Stimulated activated naive CD4-positive, alpha-beta T cell (primary cell): ENCODE measurements around the gene TRAPPC3L.
A peak's percentile ranks its signal among the peaks of the same experiment; 100 is the strongest.

Experiments
- DNase-seq, 6 experiments: peaks; one replicate each; lab custom pipeline; 2025; lab: John Stamatoyannopoulos, UW

The TRAPPC3L gene

DNA sequence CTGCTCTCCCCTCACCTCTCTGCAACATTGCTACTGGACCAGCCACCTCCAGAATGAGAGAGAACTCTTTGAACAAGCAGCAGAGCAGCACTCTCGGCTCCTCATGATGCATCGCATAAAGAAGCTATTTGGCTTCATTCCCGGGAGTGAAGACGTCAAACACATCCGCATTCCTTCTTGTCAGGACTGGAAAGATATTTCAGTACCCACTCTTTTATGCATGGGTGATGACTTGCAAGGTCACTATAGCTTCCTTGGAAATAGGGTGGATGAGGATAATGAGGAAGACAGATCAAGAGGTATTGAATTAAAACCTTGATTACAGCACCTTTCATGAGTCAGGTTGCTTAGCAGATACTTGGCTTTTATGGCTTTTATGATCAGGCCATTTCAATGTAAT is 12.4 kb upstream of the TRAPPC3L start:
- no peak for DNase-seq

DNA sequence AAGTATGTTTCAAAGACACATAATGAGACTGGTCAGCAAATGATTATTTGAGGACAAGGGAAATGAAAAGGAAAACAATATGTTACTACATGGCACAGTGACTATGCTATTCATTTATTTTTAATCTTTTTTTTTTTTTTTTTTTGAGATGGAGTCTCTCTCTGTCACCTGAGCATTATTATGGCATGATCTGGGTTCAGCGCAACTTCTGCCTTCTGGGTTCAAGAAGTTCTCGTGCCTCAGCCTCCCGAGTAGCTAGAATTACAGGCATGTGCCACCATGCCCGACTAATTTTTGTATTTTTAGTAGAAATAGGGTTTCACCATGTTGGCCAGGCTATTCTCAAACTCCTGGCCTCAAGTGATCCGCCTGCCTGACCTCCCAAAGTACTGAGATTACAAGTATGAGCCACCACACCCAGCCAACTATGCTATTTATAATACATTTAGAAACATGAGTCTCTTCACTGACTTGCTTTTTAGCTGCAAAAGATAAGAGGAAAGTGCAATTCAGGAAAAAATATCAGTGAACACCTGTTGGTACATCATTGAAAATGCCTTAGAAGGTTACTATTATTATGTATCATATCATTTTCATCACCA is 11.4 kb upstream of the TRAPPC3L start:
- no peak for DNase-seq

GRCh38 chr6:116556065-116556464 is 10.6 kb upstream of the TRAPPC3L start:
- DNase-seq: no peak

- no peak for DNase-seq
Observed at GRCh38 chr6:116553451-116553850, 8.0 kb upstream of the TRAPPC3L start, which contains the start of gene CALHM4. Gene CALHM4 (plus strand): TSS chr6:116553751. CDS start chr6:116553794, 43 bp downstream.

GRCh38 chr6:116550796-116551195 is 5.3 kb upstream of the TRAPPC3L start:
- no peak for DNase-seq

GRCh38 chr6:116547358-116547757 is 1.9 kb upstream of the TRAPPC3L start:
- DNase-seq: no peak

- DNase-seq: no peak
Observed at GRCh38 chr6:116543149-116543548, 2.3 kb downstream of the TRAPPC3L start.

- DNase-seq: no peak
Observed at GRCh38 chr6:116542426-116542825, 3.1 kb downstream of the TRAPPC3L start.

- peak in 3 of 6 experiments; percentile 6 to 57 (median 46) for DNase-seq
Observed at GRCh38 chr6:116536216-116536621, 9.3 kb downstream of the TRAPPC3L start.

GRCh38 chr6:116535109-116535508 is 10.4 kb downstream of the TRAPPC3L start:
- no peak for DNase-seq

GRCh38 chr6:116533233-116533957 is 12.1 kb downstream of the TRAPPC3L start:
- DNase-seq: no peak

GRCh38 chr6:116531675-116532570 is 13.6 kb downstream of the TRAPPC3L start:
- peak; percentile 12 to 72 (median 44) for DNase-seq

- DNase-seq: no peak
Observed at GRCh38 chr6:116530436-116530835, 15.0 kb downstream of the TRAPPC3L start.

DNA sequence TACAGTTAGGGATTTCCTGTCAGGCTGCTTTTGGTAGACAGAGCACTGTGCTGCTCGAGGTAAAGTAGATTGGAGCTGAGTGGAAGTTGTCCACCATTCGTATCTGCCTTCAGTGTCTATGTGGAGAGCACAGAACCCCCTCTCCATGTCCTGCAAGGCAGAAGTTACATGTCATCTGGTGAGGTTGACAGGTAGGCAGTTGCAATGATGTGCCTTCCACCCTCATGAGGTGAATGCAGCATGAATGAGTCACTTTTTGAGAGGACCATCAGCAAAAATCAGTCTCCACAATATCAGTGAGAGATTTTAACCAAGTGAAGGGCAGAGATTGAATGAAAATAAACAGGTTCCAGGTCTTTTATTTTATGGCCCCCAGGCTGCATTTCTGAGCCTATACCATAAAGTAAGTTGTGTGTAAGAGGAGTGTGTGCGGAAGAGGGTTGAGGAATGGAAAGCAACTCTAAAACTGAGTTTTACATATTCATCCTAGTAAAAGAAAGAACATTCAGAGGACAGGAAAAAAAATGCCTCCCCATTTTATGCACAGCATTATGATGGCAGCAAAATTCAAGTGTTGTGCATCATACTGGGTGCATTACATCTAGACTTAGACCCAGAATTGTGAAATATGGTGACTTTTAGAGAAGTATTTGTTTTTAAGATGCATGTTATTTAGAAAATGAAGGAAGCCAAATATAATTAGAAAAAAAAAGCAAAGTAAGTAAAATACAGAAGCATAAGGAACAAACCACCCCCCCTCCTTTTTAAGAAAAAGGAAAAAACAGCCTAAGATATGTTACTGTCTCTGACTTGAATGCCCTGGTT is 15.8 kb downstream of the TRAPPC3L start:
- DNase-seq: no peak

DNA sequence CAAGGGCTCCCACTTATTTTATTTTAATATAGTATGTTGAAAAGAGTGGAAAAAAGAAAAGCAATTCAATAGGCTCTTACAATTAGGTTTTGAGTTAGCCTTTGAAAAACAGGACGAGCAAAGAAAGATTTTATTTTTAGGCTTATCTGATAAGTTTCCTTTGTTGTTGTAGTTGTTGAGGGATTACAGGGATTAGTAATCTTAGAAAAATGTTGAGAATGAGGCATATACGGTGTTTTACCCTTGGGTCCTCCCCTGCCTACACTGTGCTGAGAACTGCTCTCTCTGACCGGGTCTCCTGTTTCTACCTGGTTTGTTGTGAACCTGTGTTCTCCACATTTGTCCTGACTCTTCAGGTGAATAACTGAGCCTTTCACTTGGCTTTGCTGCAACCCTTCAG is 16.7 kb downstream of the TRAPPC3L start:
- no peak for DNase-seq

DNA sequence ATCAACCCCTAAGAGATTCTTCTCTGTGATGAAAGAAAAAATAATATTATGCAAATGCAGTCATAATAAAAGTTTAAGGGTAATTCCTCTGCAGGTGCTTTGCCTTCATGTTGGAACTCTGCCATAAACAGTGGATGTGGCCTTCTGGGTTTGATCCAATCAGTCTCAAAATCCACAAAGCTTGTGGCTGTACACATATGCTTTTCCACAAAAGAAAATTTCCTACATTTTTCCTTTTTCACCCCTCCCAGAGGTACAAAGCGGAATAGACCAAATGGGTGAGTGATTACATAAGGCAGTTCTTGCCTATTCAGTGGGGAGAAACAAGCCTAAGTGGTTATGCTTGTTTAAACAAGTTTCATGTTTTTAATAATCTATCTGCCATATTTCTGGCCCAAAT is 17.4 kb downstream of the TRAPPC3L start:
- DNase-seq: no peak

DNA sequence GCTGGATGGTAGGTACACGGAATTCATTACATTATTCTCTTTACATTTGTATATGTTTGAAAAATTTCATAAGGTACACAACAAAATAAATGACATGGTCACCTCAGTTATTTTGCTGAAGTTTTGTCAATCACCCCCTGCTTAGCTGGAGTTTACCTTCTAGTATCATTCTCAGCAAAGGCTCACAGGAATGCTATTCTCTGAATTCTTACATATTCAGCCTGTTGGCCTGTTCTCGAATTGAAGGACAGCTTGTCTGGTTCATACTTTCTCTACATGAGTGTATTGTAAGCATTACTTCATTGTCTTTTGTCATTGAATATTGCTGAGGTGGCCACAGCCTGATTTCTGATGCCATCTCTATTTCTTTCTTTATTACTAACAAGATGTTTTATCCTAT is 21.2 kb downstream of the TRAPPC3L start:
- DNase-seq: no peak

DNA sequence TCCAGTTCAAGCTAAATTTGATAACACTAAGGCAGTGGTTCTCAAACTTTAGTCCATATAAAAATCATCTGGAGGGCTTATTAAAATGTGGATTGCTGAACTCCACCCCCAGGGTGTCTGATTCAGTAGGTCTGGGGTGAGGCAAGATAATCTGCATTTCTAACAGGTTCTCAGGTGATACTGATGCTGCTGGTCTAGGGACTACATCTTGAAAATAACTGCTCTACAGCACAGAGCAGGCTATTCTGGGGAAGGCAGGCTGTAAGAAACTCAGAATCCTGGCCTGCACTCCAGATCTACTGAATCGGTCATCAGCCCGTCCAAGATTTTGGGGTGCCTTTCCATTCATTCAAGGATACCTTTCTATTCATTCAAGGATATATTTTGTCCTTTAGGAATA is 22.6 kb downstream of the TRAPPC3L start:
- DNase-seq: no peak

- no peak for DNase-seq
Observed at GRCh38 chr6:116518621-116519368, 26.7 kb downstream of the TRAPPC3L start.

DNA sequence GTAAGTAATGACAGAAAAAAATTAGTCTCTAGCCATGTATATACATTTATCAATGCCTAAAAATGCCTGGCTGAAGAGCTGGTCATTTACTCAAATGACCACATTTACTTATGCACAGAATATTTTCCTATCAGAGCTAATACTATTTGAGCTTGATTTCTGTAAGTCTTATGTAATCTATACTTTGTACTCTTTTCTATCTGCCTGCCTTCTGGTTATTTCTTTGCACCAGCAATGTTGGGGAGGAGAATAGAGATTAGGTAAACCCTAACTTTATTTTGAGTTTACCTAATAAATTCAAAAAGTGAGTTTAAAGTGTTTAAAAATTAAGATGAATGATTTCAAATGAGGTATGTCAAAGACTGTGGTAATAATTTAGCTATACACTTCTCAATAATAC is 30.3 kb downstream of the TRAPPC3L start:
- DNase-seq: no peak

- no peak for DNase-seq
Observed at GRCh38 chr6:116514111-116514510, 31.4 kb downstream of the TRAPPC3L start.
